ENCODE measurements around the gene NEURL4. TPM values are rescaled to one million over a fixed set of nuclear protein-coding genes. Genes with fewer than 3 reads are reported as not detected.
A peak's percentile ranks its signal among the peaks of the same experiment; 100 is the strongest.

NEURL4 gene
- total RNA-seq, 2 donors from 2014 or later, result 37.6 to 76.7 TPM

DNA sequence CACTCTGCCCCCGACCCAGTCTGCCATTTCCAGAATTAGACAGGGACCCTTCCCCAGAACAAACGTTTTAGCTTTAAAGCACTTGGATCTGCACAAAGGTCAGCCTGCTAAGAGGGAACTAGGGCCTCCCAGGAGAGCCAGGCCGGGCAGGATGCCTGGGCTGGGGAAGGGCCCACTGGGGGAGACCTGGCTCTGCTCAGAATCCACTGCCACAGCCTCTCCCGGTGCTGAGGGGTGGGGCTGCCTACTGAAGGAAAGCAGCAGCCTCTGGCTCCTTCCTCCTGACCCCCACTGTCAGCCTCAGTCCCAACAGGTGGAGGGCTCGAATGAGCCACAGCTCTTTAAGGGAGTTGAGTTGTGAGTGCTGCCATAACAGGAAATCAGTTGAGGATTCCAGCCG, 36.4 kb downstream of the NEURL4 start:
- DNase-seq (ENCODE audit: low spot score) (no peak), ATAC-seq (no peak)
- Mint-ChIP-seq H3K27me3 (peaks cover 28% of the 10 kb centered on the region in 2 donors), H3K9me3 (no peaks in the 10 kb centered on the region), H3K4me3 (no peak overlapping the region), H3K4me1 (ENCODE audit: low read depth in 2 of 2) (peaks cover 7 to 21% of the 10 kb centered on the region in 2 donors), H3K27ac (no peak overlapping the region), H3K36me3 (no peaks in the 10 kb centered on the region)

DNA sequence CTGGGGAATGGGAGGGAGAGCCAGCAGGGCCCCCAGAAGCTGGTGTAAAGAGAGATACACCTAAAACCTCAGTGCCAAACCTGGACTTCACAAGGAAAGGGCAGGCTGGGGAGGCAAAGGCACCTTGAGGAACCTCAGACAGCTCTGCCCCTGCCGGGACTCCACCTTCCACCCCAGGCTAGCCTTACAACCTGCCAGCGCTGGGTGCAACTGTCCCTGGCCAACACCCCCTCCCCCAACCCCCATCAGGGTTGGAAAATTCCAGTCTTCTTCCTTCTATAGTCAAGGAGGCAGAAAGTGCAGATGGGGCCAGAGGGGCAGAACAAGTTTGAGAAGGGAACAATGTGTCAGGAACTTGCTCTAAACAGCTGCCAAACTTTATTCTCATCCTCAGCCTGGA, 36.9 kb downstream of the NEURL4 start:
- no peaks in the 10 kb centered on the region for H3K36me3 Mint-ChIP-seq
- no peaks in the 10 kb centered on the region for H3K9me3 Mint-ChIP-seq
- no peak overlapping the region for H3K4me3 Mint-ChIP-seq
- peaks cover 28 to 30% of the 10 kb centered on the region in 2 donors for H3K27me3 Mint-ChIP-seq
- DNase-seq (ENCODE audit: low spot score) (no peak), ATAC-seq (no peak)
- peaks cover 7 to 21% of the 10 kb centered on the region in 2 donors for H3K4me1 Mint-ChIP-seq (ENCODE audit: low read depth in 2 of 2)
- H3K27ac Mint-ChIP-seq, result no peak overlapping the region

DNA sequence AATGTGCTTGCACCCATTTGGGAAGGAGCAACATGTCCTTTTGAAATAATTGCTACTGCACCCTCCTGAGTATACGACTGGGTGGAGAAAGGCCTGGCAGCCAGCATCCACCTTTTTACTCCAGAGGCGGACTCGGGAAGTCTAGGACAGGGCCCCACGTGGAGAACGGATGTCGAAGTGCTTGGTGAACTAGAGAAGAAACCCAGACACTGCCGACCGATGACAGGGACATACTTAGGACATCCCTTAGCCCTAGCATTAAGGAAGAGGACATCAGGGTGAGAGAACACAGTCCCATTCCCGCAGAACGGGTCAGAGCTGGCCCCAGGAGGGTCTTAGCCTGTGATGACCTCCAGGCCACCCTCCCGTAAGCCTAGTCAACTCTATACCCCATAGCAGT, 38.5 kb downstream of the NEURL4 start:
- ATAC-seq, result no peak
- Mint-ChIP-seq H3K4me1 (ENCODE audit: low read depth in 2 of 2) (peaks cover 7 to 13% of the 10 kb centered on the region in 2 donors), H3K9me3 (no peaks in the 10 kb centered on the region), H3K4me3 (no peak overlapping the region), H3K27me3 (peaks cover 21 to 28% of the 10 kb centered on the region in 2 donors), H3K36me3 (no peaks in the 10 kb centered on the region), H3K27ac (no peak overlapping the region)
- DNase-seq (ENCODE audit: low spot score), result no peak

DNA sequence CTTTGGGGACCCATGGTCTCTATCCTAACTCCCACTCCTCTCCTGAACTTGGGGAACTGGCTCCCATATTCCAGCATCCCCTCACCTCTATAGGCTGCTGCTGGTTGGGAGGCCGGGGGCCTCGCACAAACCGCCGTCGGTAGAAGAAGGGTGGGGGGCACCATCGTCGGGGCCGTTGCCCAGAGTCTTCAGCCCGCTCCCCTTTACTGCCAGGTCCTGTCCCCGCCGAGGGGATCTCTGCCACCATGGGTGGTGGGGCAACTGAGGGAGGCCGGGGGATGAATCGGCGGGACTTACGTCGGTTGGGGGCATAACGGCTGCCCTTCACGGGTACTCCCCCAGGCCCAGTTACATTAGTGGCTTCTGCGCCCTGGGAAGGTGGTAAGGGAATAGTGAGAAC, 39.0 kb downstream of the NEURL4 start:
- Mint-ChIP-seq H3K27ac (no peak overlapping the region), H3K9me3 (no peaks in the 10 kb centered on the region), H3K27me3 (peaks cover 17 to 25% of the 10 kb centered on the region in 2 donors), H3K4me3 (no peak overlapping the region), H3K4me1 (ENCODE audit: low read depth in 2 of 2) (peaks cover 3 to 9% of the 10 kb centered on the region in 2 donors), H3K36me3 (no peaks in the 10 kb centered on the region)
- no peak for ATAC-seq
- DNase-seq (ENCODE audit: low spot score), result no peak

DNA sequence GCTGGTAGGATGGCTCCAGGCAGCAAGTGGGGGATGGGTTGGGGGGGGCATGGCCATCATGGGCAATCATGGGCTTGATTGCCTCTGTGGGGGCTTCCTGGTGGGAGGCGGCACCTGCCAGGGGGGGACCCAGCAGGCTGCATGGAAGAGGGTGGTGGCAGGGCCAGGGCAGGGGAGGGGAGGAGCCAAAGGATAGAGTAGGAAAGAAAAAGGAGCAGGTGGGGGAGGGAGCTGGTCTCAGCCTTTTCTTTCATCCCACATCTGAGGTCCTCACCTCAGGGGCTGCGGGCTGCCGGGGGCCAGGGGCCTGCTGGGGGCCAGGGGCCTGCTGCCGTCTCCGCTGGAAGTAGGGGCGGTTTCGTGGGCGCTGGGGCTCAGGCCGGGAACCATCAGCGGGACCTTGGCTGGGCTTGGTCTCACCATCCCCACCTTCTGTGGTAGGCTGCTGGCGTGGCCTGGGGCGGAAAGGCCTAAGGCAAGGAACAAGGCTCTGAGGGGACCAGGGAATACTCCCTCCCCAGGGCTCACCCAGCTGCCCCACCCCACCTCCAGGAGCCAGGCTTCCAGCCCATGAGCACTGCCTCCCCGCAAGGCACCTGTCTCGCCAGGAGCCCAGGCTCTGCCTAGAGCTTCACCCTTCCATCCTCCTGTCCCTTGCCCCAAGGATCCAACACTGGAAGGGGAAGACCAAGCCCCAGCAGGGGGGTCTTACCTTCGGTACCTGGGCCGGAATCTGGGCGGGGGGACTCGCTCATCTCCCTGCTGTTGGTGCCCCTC, 39.7 kb downstream of the NEURL4 start:
- peaks cover 0 to 5% of the 10 kb centered on the region in 2 donors for H3K4me1 Mint-ChIP-seq (ENCODE audit: low read depth in 2 of 2)
- H3K36me3 Mint-ChIP-seq, result no peaks in the 10 kb centered on the region
- DNase-seq (ENCODE audit: low spot score) (no peak), ATAC-seq (no peak)
- no peak overlapping the region for H3K27ac Mint-ChIP-seq
- H3K4me3 Mint-ChIP-seq, result no peak overlapping the region
- H3K9me3 Mint-ChIP-seq, result no peaks in the 10 kb centered on the region
- peaks cover 13 to 22% of the 10 kb centered on the region in 2 donors for H3K27me3 Mint-ChIP-seq

DNA sequence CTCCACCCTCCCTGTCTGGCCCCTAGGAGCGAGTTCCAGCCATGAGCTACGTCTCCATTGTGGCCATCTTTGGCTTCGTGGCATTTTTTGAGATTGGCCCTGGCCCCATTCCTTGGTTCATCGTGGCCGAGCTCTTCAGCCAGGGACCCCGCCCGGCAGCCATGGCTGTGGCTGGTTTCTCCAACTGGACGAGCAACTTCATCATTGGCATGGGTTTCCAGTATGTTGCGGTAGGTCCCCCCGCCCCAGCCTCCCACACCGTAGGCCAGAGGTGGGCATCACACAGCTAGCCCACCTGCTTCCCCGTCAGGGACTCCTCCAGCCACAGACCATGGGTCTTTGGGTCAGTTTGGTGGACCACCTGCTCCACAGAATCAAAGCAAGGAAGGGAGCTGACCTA, 43.5 kb downstream of the NEURL4 start:
- Mint-ChIP-seq H3K27me3 (peaks cover 14 to 25% of the 10 kb centered on the region in 2 donors), H3K4me3 (no peak overlapping the region), H3K36me3 (no peaks in the 10 kb centered on the region), H3K4me1 (ENCODE audit: low read depth in 2 of 2) (peaks cover 13 to 19% of the 10 kb centered on the region in 2 donors), H3K27ac (no peak overlapping the region), H3K9me3 (no peaks in the 10 kb centered on the region)
- DNase-seq (ENCODE audit: low spot score) (no peak), ATAC-seq (no peak)

DNA sequence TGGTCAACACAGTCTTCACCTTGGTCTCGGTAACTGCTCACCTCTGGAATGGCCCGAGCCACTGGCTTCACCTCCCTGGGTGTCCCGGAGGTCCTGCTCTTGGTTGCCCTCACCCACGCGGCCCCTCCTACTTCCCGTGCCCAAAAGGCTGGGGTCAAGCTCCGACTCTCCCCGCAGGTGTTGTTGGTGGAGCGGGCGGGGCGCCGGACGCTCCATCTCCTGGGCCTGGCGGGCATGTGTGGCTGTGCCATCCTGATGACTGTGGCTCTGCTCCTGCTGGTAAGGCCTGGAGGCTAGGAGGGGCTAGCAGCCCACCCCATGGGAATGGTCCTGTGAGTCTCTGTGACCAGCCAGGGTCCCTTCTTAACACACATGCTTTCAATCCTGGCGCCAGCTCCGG, 44.2 kb downstream of the NEURL4 start:
- Mint-ChIP-seq H3K27ac (no peak overlapping the region), H3K27me3 (peaks cover 14 to 23% of the 10 kb centered on the region in 2 donors), H3K36me3 (no peaks in the 10 kb centered on the region), H3K4me1 (ENCODE audit: low read depth in 2 of 2) (peaks cover 21 to 25% of the 10 kb centered on the region in 2 donors), H3K9me3 (no peaks in the 10 kb centered on the region), H3K4me3 (no peak overlapping the region)
- ATAC-seq (no peak), DNase-seq (ENCODE audit: low spot score) (no peak)

DNA sequence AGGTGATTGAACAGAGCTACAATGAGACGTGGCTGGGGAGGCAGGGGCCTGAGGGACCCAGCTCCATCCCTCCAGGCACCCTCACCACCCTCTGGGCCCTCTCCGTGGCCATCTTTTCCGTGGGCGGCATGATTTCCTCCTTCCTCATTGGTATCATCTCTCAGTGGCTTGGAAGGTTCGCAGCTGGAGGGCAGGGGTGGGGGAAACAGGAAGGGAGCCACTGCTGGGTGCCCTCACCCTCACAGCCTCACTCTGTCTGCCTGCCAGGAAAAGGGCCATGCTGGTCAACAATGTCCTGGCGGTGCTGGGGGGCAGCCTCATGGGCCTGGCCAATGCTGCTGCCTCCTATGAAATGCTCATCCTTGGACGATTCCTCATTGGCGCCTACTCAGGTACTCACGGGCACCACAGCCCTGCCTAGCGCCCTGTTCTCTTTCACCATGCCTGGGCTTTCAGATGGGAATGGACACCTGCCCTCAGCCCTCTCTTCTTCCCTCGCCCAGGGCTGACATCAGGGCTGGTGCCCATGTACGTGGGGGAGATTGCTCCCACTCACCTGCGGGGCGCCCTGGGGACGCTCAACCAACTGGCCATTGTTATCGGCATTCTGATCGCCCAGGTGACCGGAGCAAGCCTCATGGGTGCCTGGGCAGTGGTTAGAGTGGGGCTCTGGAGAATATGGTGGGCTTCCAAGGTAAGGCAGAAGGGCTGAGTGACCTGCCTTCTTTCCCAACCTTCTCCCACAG, 45.5 kb downstream of the NEURL4 start:
- H3K4me1 Mint-ChIP-seq (ENCODE audit: low read depth in 2 of 2), result peaks cover 21 to 26% of the 10 kb centered on the region in 2 donors
- H3K9me3 Mint-ChIP-seq, result no peaks in the 10 kb centered on the region
- H3K4me3 Mint-ChIP-seq, result no peak overlapping the region
- peak overlapping the region in 1 of 2 donors; percentile 47 for H3K27ac Mint-ChIP-seq
- ATAC-seq (no peak), DNase-seq (ENCODE audit: low spot score) (no peak)
- no peaks in the 10 kb centered on the region for H3K36me3 Mint-ChIP-seq
- H3K27me3 Mint-ChIP-seq, result peaks cover 13 to 22% of the 10 kb centered on the region in 2 donors

DNA sequence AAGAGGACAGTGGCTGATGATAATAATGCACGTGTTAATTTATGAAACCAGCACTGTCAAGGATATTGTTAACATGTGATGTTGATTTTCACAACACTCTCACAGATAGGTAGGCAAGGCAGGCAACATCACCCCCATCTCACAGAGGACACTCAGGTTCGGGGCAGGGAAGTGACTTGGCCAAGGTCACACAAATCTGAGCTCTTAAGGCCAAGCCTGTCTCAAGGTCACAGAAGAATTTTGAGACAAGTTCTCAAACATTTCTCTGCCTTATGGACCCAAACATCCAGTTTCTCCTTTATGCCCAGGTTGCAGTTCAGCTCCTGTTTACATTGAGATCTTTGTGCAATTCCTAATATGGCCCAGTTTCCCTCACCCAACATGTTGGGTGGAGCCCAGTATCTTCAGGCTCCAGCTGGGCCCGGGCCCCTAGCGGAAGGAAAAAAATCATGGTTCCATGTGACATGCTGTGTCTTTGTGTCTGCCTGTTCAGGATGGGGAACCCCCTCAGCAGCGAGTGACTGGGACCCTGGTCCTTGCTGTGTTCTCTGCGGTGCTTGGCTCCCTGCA, 46.3 kb downstream of the NEURL4 start:
- Mint-ChIP-seq H3K4me1 (ENCODE audit: low read depth in 2 of 2) (peaks cover 21 to 26% of the 10 kb centered on the region in 2 donors), H3K36me3 (no peaks in the 10 kb centered on the region), H3K9me3 (no peaks in the 10 kb centered on the region), H3K27me3 (peaks cover 7 to 16% of the 10 kb centered on the region in 2 donors), H3K27ac (no peak overlapping the region), H3K4me3 (peak overlapping the region; percentile 34)
- ATAC-seq (no peak), DNase-seq (ENCODE audit: low spot score) (no peak)

DNA sequence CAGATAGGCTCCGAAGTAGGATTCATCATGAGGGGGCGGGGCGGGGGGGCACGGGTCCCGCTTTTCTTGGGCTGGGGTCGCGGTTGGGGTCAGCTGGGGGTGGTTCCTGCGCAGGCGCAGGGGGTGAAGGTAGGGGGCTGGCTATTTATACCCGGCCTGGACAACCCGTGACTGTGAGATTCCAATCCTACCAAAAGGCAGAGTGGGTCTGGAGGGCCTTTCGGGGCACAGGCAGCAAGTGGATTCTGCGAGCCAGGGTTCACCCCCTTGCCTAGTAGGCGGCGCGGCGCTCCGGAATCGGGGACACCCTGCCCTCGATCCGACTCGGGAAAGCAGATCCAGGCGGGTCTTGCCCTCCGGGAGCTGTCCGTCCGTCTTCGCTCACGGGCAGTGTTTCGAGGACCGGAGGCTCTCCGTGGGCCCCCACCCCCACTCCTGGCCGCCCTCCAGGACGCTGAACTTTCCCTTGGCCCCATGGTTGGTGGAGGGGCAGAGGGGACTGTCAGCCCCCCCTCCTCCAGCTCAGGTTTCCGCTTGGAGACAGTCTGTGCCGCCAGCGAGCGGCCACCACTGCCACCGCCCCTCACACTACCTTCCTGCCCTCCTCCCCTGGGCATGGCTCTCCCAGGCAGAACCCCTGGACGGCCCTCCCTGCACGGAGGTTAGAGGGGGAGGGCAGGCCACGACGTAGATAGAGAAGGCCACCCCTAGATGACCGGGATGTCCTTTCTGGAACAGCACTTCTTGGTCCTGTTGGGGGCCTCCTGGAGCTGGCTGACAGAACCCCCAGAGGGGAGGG, 47.0 kb downstream of the NEURL4 start:
- Mint-ChIP-seq H3K27ac (no peak overlapping the region), H3K27me3 (peaks cover 7 to 13% of the 10 kb centered on the region in 2 donors), H3K9me3 (no peaks in the 10 kb centered on the region), H3K4me1 (ENCODE audit: low read depth in 2 of 2) (peaks cover 21 to 26% of the 10 kb centered on the region in 2 donors), H3K4me3 (peak overlapping the region; percentile 78), H3K36me3 (no peaks in the 10 kb centered on the region)
- no peak for DNase-seq (ENCODE audit: low spot score)
- ATAC-seq, result no peak

DNA sequence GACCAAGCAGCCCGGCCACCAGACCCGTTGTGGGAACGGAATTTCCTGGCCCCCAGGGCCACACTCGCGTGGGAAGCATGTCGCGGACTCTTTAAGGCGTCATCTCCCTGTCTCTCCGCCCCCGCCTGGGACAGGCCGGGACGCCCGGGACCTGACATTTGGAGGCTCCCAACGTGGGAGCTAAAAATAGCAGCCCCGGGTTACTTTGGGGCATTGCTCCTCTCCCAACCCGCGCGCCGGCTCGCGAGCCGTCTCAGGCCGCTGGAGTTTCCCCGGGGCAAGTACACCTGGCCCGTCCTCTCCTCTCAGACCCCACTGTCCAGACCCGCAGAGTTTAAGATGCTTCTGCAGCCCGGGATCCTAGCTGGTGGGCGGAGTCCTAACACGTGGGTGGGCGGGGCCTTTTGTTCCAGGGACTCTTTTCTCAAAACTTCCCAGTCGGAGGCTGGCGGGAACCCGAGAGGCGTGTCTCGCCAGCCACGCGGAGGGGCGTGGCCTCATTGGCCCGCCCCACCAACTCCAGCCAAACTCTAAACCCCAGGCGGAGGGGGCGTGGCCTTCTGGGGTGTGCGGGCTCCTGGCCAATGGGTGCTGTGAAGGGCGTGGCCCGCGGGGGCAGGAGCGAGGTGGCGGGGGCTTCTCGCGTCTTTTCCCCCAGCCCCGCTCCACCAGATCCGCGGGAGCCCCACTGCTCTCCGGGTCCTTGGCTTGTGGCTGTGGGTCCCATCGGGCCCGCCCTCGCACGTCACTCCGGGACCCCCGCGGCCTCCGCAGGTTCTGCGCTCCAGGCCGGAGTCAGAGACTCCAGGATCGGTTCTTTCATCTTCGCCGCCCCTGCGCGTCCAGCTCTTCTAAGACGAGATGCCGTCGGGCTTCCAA, 47.8 kb downstream of the NEURL4 start, which contains the start of gene SLC2A4:
SLC2A4 (plus strand) TSS at position 645 of the 879 bp plus-strand sequence; CDS start at position 862, 217 bp downstream.
- H3K4me1 Mint-ChIP-seq (ENCODE audit: low read depth in 2 of 2), result peaks cover 21 to 26% of the 10 kb centered on the region in 2 donors
- H3K36me3 Mint-ChIP-seq, result no peaks in the 10 kb centered on the region
- no peak within 1 kb of the TSS for H3K27ac Mint-ChIP-seq
- peak; percentile 90 for DNase-seq (ENCODE audit: low spot score)
- ATAC-seq, result peak; percentile 90 to 93
- peaks cover 7 to 12% of the 10 kb centered on the region in 2 donors for H3K27me3 Mint-ChIP-seq
- no peaks in the 10 kb centered on the region for H3K9me3 Mint-ChIP-seq
- H3K4me3 Mint-ChIP-seq, result peak within 1 kb of the TSS; percentile 78

DNA sequence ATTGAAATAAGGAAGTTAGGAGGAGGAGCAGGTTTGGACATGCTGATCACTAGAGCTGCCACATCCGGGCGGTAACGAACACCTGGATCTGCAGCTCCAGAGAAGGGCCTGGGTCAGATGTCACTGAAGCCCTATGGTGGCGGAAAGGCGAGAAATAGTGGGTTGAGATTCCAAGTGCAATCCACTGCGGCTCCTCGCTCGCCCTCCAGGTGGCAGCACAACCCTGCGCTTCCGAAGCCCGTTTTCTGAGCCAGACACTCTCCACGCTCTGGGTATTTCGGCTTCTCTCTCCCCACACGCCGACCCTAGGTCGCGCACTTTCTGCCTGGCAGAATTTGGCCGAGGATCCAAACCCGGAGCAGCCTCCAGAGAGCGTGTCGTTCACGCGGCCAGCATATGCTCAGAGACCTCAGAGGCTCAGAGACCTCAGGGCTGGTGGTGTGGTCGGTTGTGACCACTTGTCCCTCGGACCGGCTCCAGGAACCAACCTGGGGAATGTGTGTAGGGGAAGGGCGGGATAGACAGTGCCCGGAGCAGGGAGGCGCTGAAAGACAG, 48.5 kb downstream of the NEURL4 start:
- peak; percentile 87 for DNase-seq (ENCODE audit: low spot score)
- Mint-ChIP-seq H3K27ac (peak overlapping the region in 1 of 2 donors; percentile 2), H3K27me3 (peaks cover 7 to 10% of the 10 kb centered on the region in 2 donors), H3K9me3 (no peaks in the 10 kb centered on the region), H3K4me3 (peak overlapping the region; percentile 78), H3K36me3 (no peaks in the 10 kb centered on the region), H3K4me1 (ENCODE audit: low read depth in 2 of 2) (peaks cover 21 to 26% of the 10 kb centered on the region in 2 donors)
- peak; percentile 85 to 86 for ATAC-seq

All from natural killer cell treated with Interleukin-12 subunit alpha and Interleukin-12 subunit beta and Interleukin-15 and Interleukin-18, amount 100 ng/mL, for 72 hours (primary cell).